GM12891 (cell line): ENCODE measurements around the gene ZNF236.
A peak's percentile ranks its signal among the peaks of the same experiment; 100 is the strongest.

Source experiments
- DNase-seq: peaks from one replicate; pipeline ENCODE4 v3.0.0; 2011; ENCODE audit warnings: low spot score; ENCODE audit not compliant: insufficient read length
- FAIRE-seq: peaks from 2 replicates; lab custom pipeline; 2011; peaks lifted over from hg19 to GRCh38; lab: Jason Lieb, UNC
- PAX5 ChIP-seq: IDR thresholded peaks from 2 replicates; pipeline ENCODE4 v1.6.1; 2011; ENCODE audit warnings: low read length, moderate library complexity, mild to moderate bottlenecking; ENCODE audit not compliant: insufficient read depth, severe bottlenecking
- POLR2A ChIP-seq: IDR thresholded peaks from 2 replicates; pipeline ENCODE4 v1.6.1; 2011; ENCODE audit warnings: low read depth, low read length, control low read depth
- POLR2AphosphoS5 ChIP-seq: IDR thresholded peaks from 2 replicates; pipeline ENCODE4 v1.6.1; 2011; ENCODE audit warnings: low read depth, low read length, control low read depth
- POU2F2 ChIP-seq: IDR thresholded peaks from 2 replicates; pipeline ENCODE4 v1.6.1; 2011; ENCODE audit warnings: low read depth, mild to moderate bottlenecking, control low read depth, low read length, moderate library complexity
- SPI1 ChIP-seq: IDR thresholded peaks from 2 replicates; pipeline ENCODE4 v1.6.1; 2011; ENCODE audit warnings: low read depth, low read length, control low read depth
- TAF1 ChIP-seq: IDR thresholded peaks from 2 replicates; pipeline ENCODE4 v1.6.1; 2011; ENCODE audit warnings: low read depth, low read length, control low read depth

ZNF236 gene

GRCh38 chr18:76878426-76878825 is 56.1 kb downstream of the ZNF236 start:
- TF ChIP-seq SPI1, result no peak
- TF ChIP-seq POU2F2, result no peak
- TF ChIP-seq TAF1, result no peak
- no peak for TF ChIP-seq POLR2A
- TF ChIP-seq PAX5, result no peak
- no peak for TF ChIP-seq POLR2AphosphoS5
- no peak for DNase-seq
- no peak for FAIRE-seq

- no peak for TF ChIP-seq POLR2AphosphoS5
- TF ChIP-seq POLR2A, result no peak
- no peak for TF ChIP-seq TAF1
- TF ChIP-seq PAX5, result no peak
- no peak for TF ChIP-seq SPI1
- TF ChIP-seq POU2F2, result no peak
- no peak for FAIRE-seq
- no peak for DNase-seq
These were observed 57.7 kb downstream of the ZNF236 start for GRCh38 chr18:76880026-76880425.

DNA sequence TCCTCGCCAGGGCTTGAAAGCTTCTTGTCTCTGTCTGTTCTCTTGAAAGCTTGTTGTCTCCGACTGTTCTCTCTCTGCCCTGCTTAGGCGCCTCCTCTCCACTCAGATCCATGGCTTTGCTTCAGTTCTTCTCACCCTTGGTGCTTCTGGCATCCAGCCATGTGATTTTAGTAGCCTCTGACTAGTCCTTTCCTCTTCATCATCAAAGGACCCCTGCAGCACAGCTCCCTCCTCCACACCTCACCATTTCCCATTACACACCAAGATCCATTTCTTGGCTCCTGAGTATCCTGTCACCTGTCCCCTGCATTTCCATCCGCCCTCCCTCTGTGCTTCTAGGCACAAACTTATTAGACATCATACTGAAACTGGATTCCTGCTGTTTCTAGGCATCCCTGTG is 59.4 kb downstream of the ZNF236 start:
- TF ChIP-seq POLR2A (no peak), TAF1 (no peak), POU2F2 (no peak), POLR2AphosphoS5 (no peak), SPI1 (no peak), PAX5 (no peak)
- no peak for FAIRE-seq

DNA sequence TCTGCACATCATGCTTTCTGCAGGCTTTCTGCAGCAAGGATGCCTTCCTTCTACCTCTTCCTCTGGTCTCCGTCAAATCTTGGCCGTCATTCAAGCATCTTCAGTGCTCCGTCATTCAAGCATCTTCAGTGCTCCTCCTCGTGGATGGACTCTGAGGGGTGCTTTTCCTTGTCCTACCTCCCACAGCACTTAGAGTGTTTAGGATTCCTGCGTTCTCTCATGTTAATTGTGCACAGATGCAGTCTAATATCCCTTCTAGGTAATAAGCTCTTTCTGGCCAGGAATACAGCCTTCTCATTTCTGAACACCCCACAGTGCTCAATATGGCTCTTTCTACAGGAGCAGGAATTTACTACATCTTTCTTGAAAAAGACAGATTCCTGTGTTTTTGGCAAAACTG is 59.8 kb downstream of the ZNF236 start:
- no peak for DNase-seq
- TF ChIP-seq POU2F2 (no peak), POLR2AphosphoS5 (no peak), POLR2A (no peak), TAF1 (no peak), PAX5 (no peak), SPI1 (no peak)
- no peak for FAIRE-seq

More for the DNA sequence above, 59.4 kb downstream of the ZNF236 start:
- no peak for DNase-seq

DNA sequence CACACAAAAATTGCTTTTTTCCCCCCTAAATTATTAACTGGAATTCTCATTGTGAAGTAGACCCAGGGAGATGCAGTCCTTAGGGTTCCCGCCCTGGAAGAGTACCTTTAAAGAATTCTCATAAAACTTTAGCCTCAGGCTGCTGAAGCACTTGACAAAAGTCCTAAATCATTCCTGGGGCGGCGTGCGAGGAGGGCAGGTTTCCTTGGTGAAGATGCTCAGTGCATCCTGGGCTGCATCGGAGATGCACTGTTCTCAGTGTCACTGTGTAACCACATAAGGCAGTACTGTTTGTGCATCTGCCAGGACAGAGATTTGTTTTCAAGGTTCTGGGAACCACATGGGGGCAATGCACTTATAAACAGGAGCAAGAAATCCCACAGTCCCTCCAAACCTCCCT is 62.6 kb downstream of the ZNF236 start:
- TF ChIP-seq POU2F2 (no peak), SPI1 (no peak), POLR2AphosphoS5 (no peak), POLR2A (no peak), TAF1 (no peak)
- FAIRE-seq, result no peak
- DNase-seq, result no peak

- DNase-seq (no peak), FAIRE-seq (no peak)
- TF ChIP-seq POLR2AphosphoS5 (no peak), POU2F2 (no peak), PAX5 (no peak), SPI1 (no peak), POLR2A (no peak), TAF1 (no peak)
These were observed 63.8 kb downstream of the ZNF236 start for GRCh38 chr18:76886112-76886511.

GRCh38 chr18:76889091-76889699 is 66.8 kb downstream of the ZNF236 start:
- FAIRE-seq (no peak), DNase-seq (no peak)

GRCh38 chr18:76892832-76893231 is 70.5 kb downstream of the ZNF236 start:
- DNase-seq, result no peak
- FAIRE-seq, result no peak
- no peak for TF ChIP-seq POU2F2

More at GRCh38 chr18:76889091-76889699, 66.8 kb downstream of the ZNF236 start:
- TF ChIP-seq POLR2A (no peak), SPI1 (no peak), POU2F2 (no peak), TAF1 (no peak), PAX5 (no peak), POLR2AphosphoS5 (no peak)

GRCh38 chr18:76894566-76895346 is 72.4 kb downstream of the ZNF236 start:
- DNase-seq, result no peak
- no peak for TF ChIP-seq SPI1
- TF ChIP-seq POLR2AphosphoS5, result no peak
- no peak for TF ChIP-seq TAF1
- TF ChIP-seq POU2F2, result no peak
- no peak for TF ChIP-seq PAX5
- no peak for TF ChIP-seq POLR2A
- FAIRE-seq, result no peak

GRCh38 chr18:76895498-76895897 is 73.1 kb downstream of the ZNF236 start:
- DNase-seq (no peak), FAIRE-seq (peak; percentile 20)
- TF ChIP-seq POLR2A, result no peak

DNA sequence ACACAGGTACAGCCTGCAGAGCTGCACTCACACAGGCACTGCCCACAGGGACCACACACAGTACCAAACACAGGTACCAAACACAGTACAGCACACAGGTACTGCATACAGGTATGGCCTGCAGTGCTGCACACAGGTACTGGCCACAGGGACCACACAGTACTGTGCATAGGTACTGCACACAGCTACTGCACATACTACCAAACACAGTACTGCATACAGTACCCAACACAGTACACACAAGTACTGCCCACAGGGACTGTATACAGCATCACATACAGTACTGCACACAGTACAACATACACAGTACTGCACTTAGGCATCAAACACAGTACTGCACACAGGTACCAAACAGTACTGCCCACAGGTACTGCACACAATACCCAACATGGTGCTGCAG is 74.3 kb downstream of the ZNF236 start:
- no peak for FAIRE-seq
- TF ChIP-seq POU2F2 (no peak), TAF1 (no peak), POLR2A (no peak), POLR2AphosphoS5 (no peak), PAX5 (no peak), SPI1 (no peak)
- DNase-seq, result no peak
